ENCODE measurements around the gene MUTYH.
"Not testable (repeated sequence)": the region's sequence is repeated elsewhere in the genome, so short reads cannot be mapped to it uniquely, and the experiment has no call there.

MUTYH gene

GRCh38 chr1:45339789-45340558, at the start of gene MUTYH, which contains the start of gene TOE1:
TSS of gene MUTYH (minus strand) at chr1:45340440. CDS start at chr1:45334505, 5,935 bp downstream.
TSS of gene TOE1 (plus strand) at chr1:45340170. CDS start at chr1:45340253, 83 bp downstream.
- peak; percentile 94 for DNase-seq

GRCh38 chr1:45386219-45386618, 46.0 kb upstream of the MUTYH start:
- DNase-seq = no peak

DNA sequence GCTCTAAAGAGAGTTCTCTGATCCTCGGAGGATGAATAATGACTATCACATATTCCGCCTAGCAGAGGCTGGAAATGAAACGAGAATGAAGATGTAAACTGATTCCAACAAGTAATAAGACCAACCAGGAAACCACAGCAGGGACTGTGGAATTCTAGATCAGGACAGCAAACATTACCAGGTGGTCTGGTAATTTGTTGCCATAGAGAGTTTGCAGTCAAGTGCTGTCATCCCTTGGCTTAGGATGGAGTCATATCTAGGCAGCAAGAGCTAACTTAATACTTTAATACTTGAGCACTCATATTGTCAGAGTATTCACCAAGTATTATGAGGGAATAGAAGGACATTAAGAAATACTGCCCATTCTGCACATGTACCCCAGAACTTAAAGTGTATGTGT, 45.1 kb upstream of the MUTYH start:
- DNase-seq = no peak

DNA sequence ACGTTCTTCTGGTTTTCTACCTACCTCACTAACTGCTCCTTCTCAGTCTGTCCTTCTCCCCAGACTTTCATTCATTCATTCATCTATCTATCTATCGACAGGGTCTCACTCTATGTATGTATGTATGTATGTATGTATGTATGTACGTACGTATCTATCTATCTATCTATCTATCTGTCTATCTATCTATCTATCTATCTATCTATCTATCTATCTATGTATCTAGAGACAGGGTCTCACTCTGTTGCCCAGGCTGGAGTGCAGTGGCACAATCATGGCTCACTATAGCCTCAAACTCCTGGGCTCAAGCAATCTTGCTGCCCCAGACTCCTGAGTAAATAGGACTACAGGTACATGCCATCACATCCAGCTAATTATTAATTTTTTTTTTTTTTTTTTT, 44.0 kb upstream of the MUTYH start:
- DNase-seq = not testable (repeated sequence)

DNA sequence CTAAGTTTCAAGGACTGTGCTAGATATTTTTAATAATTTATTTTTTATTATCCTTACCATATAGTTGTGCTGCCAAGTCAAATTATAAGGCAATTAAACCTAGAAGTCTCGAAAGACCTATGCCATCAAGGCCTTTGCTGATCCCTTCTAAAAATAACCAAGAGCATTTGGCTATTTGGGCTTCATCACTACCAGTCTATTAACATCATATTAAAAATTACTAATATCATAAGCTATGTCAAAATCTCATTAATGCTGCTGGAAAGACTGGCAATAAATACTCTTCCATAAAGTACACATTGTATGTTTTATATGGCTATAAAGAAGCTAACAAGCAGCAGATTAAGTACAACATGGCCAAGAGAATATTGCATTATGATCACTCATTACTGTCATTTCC, 43.0 kb upstream of the MUTYH start:
- no peak for DNase-seq

DNA sequence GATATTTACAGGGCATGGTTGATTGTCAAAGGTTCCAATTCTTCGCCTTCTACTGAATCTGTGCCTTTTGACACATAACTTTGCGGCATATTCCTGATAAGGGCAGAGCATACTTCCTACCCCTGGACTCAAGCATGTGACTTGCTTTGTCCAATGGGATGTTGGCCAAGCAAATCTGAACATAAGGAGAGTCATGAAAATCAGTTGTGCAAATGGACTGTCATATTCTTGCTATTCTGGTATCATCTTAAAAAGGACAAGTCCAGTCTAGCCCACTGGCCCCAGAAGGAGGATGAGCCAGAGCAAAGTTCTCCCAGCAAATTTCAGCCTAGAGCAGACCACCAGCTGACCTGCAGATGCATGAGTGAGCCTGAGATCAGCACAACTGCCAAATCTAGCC, 41.0 kb upstream of the MUTYH start:
- DNase-seq = no peak

DNA sequence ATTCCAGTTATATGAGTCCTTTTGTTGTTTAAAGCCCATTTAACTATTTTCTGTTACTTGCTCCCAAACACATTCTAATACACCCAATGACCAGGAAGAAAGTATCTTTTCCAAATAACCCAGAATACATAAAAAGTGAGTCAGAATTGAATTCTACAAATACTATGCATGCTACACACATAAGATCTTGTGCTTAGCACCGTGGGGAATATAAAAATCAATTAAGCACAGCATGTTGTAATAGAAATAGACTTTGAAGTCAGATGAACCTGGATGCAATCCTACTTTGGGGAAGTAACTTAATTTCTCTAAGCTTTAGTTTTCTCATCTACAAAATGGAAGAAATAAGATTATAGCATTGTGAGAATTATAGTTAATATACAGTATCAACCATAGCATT, 40.5 kb upstream of the MUTYH start:
- DNase-seq = no peak

- DNase-seq = no peak
These were observed 39.9 kb upstream of the MUTYH start for GRCh38 chr1:45380125-45380524.

DNA sequence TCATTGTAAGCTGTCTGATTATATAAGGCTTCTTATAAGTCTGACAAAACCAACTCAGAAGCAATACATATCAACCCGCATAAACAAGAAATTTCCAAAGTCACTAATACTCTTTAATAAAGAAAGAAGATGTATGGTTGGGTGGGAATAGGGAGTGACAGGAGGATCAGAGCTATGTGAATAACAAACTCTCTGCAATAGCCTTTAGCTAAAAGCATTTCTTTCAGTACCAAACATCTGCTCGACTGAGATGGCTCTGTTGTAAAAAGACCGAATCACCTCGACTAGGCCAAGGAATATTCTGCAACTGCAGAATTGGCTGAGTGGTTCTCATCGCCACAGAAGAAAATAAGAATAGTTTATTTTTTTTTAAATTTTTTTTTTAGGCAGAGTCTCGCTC, 39.3 kb upstream of the MUTYH start:
- DNase-seq = no peak

- no peak for DNase-seq
These were observed 37.9 kb upstream of the MUTYH start for GRCh38 chr1:45378184-45378583.

- DNase-seq = no peak
These were observed 35.2 kb upstream of the MUTYH start for GRCh38 chr1:45375104-45376090.

- DNase-seq = no peak
These were observed 33.3 kb upstream of the MUTYH start for GRCh38 chr1:45373573-45373972.

DNA sequence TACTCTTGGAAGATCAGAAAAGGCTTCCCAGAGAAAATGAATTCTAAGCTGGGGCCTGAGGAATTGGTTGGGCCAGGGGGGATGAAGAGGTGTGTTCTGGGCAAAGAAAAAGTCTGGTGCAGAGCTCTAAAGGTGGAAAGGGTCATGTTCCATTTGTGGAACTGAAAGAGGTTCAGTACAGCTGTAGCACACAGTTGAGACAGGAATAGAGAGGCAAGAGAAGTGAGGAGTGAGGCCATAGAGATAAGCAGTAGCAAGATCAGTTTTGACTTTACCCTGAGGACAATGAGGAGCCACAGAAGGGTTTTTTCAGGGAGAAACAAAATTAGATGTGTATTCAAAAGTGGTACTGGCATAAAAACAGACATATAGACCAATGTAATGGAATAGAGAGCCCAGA, 30.3 kb upstream of the MUTYH start:
- DNase-seq = no peak

GRCh38 chr1:45365051-45365450, 24.8 kb upstream of the MUTYH start:
- DNase-seq = no peak

DNA sequence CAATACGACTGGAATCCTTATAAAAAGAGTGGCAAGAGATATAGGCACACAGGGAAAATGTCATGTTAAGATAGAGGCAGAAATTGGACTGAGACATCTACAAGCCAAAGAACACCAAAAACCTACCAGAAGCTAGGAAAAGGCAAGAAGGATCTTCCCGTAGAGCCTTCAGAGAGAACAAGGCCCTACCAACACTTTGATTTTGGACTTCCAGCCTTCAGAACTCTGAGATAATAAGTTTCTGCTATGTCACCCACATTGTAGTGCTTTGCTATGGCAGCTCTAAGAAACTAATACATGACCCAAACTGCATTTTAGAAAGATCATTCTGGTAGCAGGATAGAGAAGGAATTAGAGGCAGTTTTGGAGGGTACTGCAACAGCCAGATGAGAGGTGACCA, 24.1 kb upstream of the MUTYH start:
- no peak for DNase-seq

DNA sequence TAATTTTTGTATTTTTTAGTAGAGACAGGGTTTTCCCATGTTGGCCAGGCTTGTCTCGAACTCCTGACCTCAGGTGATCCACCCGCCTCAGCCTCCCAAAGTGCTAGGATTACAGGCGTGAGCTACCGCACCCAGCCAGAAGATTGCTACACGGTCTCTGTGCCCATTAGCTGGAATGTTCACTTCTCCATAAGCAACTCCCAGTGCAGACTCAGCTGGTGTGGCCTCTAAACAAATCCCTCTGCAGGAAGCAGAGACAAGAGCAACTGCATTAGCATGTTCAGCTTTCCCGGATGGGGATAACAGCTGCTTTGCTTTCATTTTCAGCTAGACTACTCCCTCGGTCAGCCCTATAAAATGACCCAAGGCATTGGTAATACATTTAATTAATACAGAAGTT, 20.7 kb upstream of the MUTYH start:
- not testable (repeated sequence) for DNase-seq

DNA sequence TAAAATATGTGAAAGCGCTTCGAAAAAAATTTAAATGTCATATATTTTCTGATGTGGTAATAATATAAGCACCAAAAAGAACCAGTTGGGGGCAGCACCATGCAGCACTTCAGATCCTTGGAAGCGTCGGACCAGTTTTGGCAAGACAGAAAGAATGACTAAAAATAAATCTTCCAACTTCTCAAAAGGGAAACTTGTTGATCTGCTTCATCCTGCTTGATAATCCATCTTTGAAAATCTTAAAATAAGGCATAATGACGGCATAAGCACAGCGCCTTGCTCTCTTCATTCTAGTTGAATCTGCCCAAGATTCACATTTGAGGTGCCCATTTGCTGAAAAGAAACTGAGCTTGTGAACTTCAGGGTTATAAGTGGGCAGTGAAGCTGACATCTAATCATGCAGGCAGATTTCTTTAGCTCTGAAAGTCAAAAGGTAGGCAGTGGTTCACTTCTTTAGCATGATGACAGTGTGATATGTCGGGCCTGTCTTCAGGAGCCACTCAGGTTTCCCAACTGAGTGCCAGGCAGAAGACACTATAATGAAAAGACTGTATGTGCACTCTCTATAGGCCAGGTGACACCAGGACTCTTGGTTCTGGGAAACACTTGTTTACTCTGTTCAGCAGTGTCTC, 19.8 kb upstream of the MUTYH start:
- DNase-seq = peak; percentile 34

- no peak for DNase-seq
These were observed 15.9 kb upstream of the MUTYH start for GRCh38 chr1:45356186-45356585.

DNA sequence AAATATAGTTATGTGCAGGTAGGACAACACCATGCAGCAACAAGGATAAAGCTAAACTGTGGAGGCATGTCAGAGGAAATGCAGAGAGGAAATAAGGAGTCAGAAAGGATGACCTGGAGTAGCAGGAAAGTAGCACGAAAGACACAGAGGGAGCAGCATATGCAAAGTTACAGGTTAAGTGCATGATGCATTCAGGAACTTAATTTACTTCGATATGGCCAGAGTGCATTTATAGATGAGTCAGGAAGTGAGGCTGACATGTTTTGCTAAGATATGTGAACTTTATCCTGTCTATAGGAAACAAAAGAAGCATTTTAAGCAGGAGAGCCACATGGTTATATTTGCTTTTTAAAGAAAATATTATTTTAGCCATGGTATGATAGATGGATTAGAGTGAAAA, 15.4 kb upstream of the MUTYH start:
- DNase-seq = no peak

DNA sequence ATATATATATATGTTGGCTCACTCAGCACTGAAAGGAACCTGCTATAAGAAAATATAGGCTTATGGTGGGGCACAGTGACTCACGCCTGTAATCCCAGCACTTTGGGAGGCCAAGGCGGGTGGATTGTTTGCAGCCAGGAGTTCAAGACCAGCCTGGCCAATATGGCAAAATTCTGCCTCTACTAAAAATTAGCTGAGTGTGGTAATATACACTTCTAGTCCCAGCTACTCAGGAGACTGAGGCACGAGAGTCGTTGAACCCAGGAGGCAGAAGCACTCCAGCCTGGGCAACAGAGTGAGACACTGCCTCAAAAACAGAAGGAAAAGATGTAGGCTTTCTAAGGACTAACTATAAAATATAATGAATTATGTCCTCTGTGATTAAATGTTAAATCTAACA, 14.6 kb upstream of the MUTYH start:
- DNase-seq = no peak

DNA sequence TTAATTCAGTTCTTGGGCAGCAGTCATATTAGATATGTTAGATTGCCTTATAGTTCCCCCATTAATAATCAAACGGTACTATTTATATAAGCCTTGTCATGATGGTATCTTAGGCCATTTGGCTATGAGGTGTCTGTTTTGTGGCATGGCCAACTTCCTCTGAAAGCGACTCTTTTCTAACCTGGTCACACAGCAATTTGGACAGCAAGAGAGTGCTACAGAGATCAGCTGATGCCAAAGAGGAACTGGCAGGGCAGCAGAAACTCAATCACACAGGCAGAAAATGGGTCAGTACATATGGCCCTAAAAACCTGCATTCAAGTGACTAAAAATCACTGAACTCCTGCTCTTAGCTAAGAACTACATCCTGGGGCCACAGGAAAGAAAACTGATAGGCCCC, 13.4 kb upstream of the MUTYH start:
- DNase-seq = no peak

GRCh38 chr1:45351508-45351907, 11.3 kb upstream of the MUTYH start:
- DNase-seq = no peak

DNA sequence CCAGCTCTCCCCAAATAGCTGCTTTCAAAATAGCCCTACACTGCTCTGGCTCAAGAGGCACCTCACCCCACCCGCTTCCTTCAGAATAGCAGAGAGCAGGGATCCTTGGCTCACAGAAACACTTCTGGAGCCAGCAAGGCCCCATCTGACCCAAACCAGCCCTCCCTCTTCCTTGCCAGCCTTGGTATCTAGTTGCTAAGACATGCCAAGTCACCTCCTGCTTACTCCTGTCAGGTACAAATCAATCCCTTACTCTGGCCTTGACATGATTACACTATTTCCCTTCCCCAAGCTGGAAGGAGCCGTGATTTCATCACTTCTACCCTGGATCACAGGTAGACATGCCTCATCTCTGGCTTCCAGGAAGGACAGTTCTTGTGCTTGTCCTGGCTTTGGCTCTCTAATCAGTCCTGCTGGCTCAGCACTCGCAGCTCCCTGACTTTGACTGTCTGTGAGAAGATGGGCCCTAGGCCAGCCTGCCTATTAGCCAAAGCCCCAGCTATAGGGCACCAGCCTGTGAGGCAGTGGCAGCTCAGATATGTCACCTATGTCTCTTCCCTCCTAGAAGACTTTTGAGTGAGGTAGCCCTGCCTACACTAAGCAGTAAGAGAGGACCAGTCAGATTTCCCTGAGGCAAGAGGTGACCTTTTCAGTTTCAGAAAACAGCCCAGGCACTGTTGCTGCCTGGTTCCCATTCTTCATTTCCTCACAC, 8.9 kb upstream of the MUTYH start:
- no peak for DNase-seq
